NCI-H1092 treated with DMSO at 0.1 percent for 48 hours (cell line): ENCODE measurements around the gene RTCA.
A peak's percentile ranks its signal among the peaks of the same experiment; 100 is the strongest.
"Not testable (repeated sequence)": the region's sequence is repeated elsewhere in the genome, so short reads cannot be mapped to it uniquely, and the experiment has no call there.

Experiments
- DNase-seq: peaks from one replicate; lab custom pipeline; 2025; lab: John Stamatoyannopoulos, UW

RTCA gene

DNA sequence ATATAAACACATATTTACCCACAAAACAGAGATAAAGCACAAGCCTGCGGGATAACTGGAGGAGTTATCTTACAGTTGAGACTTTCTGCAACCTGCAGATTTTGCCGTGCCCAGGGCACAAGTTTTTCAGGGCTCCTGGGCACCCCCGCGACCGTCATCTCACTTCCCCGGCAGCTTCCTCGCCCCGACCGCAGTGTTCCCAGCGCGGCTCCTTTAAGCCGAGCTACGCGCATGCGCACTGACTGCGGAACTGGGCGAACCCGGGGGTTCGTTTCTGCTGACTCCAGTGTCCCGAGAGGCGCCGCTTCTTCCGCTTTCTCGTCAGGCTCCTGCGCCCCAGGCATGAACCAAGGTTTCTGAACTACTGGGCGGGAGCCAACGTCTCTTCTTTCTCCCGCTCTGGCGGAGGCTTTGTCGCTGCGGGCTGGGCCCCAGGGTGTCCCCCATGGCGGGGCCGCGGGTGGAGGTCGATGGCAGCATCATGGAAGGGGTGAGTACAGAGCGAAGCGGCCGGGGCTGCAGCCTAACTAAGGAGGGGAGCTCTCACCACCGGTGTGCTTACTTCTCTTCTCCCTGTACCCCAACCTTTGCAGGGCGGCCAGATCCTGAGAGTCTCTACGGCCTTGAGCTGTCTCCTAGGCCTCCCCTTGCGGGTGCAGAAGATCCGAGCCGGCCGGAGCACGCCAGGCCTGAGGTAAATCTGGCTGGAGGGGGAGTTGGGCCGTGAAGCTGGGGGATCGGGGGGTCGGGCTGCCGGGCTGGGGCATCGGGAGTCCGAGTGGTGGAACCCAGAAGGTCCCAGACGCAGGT is at the start of gene RTCA:
TSS of gene RTCA (plus strand) at position 286 of the 810 bp plus-strand sequence. CDS start at position 446, 160 bp downstream.
- DNase-seq: peak; percentile 92

DNA sequence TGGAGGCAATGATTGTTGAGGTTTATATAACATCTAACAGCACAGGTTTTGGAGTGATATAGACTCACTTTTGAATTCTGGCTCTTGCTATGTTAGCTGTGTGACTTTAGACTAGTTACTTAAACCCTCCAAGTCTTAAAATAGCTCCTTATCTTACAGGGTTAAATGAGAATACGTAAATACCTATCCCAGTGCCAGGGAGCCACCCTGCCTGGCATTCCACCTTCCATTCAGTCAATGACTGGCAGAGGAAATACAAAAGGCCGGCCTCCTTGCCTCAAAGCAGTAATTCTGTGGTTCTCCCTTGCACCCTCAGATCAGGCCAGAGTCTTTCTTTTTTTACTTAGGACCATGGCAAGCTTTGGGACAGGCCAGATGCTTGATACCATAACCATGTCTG is 48.2 kb upstream of the RTCA start:
- no peak for DNase-seq

DNA sequence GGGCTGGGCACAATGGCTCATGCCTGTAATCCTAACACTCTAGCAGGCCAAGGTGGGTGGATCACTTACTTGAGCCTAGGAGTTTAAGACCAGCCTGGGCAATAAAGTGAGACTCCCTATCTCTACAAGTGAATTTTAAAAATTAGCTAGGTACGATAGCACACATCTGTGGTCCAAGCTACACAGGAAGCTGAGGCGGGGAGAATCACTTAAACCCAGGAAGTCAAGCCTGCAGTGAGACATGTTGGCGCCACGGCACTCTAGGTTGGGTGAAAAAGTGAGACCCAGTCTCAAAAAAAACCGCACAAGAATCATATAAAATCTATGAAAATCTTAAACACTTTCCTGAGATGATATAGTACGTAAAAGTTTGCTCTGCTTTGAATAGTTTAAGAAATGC is 46.6 kb upstream of the RTCA start:
- no peak for DNase-seq

DNA sequence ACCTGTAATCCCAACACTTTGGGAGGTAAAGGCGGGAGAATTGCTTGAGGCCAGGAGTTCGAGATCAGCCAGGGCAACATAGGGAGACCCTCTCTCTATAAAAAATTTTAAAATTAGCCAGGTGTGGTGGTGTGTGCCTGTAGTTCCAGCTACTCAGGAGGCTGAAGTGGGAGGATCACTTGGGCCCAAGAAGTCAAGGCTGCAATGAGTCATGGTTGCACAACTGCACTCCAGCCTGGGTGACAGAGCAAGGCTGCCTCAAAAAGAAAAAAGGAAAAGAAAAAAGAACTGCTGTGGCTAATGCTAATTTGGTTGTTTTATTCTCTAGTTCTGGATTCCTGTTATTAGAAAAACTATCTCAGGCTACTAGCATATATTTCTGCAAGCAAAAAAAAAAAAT is 46.1 kb upstream of the RTCA start:
- no peak for DNase-seq

DNA sequence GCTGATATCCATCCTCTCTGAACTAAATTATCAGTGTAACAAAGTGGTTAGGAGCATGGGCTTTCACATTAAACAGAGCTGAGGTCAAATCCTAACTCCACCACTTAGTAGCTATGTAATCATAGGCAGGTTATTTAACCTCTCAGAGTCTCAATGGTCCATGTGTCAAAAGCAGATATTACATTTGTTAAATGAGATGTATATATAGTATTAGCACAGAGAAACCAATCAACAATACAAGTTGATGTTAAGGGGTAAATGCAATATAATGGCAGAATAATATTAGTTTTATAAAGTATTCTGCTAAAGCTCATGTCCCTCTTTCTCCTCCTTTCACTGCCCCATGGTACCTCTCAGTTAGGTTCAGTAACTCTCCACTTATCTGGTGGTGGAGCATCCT is 43.6 kb upstream of the RTCA start:
- no peak for DNase-seq

DNA sequence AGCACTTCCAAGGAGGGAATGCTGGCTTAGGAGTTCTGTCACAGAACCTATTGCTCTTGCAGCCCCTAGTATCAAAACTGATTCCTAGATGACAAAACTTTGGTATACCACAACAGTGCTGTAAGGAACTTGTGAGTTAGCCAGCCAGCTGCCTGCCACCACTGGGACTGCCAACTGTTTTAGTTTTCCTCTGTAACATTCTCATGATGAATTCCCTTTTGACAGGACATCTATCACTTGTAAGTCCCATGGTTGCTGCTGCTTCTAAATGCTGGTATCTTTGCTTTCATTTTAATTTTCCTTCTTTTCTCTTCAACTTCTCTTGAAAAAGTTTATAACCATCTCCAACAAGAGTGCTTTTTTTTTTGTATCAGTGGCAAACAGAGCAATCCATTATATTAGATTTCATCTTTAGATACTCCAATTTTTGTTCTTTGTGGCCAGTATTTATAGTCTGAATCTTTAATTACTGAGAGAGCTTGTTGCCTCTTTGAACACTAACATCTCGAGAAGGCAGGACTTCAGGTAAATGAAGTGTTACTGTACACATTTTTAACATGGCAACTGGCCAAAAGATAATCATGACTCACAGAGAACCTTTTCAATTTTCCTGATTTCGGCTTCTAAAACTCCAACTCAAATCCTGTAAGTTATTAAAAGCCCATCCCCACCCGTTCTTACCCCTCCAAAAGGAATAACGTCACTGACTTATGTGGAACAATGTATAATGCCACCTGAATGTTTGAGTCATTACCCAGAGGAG is 36.2 kb upstream of the RTCA start:
- DNase-seq: no peak

DNA sequence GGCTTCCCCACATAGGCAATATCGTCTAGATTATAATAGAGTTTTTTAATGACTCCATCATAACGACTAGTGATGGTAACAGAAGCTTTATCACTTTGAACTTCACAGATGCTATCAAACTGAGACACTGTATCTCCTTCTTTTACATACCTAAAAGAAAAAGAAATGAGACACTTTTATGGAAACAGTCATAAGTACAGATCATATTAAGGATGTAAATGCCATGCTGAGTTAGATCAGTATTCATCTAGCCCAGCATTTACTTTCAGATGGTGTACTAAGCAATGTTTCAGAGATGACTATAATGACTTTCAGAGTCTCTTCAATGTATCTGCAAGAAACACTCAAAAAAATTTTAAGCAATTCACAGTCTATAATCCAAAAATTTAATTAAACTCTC is 35.3 kb upstream of the RTCA start:
- no peak for DNase-seq

DNA sequence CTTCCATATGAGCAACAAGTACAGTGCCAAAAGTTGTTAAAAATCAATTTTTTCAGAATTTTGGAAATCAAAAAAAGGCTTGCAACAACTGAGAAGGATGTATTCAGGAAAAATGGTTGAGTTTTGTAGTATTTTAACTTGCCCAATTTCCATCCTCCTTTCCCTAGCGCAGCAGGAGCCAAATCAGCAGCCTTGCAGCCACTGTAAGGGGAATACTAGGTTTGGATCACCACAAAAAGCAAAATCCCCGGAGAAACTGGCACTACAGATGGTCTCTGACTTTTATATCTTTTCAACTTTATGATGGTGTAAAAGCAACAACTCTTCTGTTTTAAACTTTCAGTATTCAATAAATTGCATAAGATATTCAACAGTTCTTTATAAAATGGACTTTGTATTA is 34.3 kb upstream of the RTCA start:
- no peak for DNase-seq

DNA sequence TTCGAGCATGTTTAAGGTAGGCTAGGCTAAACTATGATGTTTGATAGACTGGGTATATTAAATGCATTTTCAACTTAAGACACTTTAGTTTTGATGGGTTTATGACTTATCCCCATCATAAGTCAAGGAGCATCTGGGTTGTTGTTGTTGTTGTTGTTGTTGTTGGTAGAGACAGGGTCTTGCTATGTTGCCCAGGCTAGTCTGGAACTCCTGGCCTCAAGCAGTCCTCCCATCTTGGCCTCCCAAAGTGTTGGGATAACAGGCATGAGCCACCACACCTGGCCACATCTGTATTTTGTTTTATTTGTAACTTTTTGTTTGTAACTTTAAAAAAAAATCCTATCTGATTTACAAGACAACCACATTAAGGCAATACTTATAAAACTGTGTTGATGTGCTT is 33.9 kb upstream of the RTCA start:
- no peak for DNase-seq

DNA sequence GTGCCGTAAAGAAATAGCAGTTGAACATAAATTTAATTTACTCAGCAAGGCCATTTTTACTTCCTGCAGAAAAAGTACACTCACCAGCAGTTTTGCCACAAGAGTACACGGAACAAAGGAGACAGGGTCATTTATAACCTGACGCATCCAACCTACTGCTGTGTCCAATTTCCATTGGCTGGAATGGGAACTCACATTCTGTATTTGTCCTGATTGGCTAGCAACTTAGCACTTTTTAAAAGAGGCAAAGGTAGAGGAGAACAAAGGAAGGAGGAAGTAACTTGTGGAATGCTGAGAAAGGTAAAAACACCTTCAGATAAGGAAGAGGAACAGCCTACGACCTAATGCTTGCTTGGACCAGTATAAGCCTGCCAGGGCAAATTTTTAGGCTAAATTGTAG is 32.5 kb upstream of the RTCA start:
- DNase-seq: not testable (repeated sequence)

DNA sequence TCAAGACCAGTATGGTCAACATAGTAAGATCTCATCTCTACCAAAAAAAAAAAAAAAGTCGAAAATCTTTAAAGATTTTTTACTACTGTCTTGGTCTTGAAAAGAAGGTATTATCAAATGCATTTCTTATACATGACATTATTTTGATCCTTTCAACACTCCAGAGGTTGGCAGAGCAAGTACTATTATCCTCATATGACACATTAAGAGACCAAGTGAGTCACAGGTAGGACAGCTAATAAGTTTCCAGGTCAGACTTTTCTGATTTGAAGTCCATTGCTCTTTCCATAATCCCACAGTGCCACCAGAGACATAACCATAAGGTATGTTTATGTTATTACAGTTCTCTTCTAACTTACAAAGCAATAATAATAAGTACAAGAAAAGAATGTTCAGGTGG is 31.6 kb upstream of the RTCA start:
- DNase-seq: no peak

DNA sequence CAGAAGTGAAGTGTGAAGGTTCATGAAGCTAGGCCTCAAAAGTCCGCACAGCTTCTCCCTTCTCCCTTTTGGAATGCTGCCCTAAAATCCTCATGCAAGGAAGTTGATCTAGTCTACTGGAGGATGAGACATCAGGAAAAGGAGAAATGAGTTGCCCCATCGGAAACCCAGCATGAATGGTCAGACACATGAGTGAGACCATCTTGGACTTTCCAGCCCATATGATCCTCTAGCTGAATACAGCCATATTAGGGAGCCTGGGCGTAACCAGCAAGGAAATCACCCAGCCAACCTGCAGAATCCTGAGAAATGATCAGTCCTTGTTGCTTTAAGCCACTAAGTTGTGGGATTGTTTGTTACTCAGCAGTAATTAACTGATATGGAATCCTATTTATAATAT is 28.9 kb upstream of the RTCA start:
- no peak for DNase-seq

DNA sequence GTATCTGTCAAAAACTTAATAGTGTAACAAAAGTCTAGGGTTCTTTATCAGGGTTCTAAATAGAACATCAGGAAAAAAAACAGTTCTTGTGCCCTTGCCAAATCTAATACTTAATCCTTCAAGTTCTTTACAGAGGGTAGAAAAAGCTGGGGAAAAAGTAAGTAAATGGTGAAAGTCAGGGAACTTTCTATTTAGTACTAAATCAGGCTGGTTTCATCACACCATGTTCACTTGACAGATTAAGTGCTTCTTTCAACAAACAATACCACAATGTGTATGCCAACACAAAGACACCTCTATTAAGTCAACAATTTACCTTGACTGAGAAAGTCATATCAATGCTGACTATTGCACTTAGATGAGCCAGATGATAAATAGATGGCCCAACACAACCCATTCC is 26.1 kb upstream of the RTCA start:
- DNase-seq: no peak

DNA sequence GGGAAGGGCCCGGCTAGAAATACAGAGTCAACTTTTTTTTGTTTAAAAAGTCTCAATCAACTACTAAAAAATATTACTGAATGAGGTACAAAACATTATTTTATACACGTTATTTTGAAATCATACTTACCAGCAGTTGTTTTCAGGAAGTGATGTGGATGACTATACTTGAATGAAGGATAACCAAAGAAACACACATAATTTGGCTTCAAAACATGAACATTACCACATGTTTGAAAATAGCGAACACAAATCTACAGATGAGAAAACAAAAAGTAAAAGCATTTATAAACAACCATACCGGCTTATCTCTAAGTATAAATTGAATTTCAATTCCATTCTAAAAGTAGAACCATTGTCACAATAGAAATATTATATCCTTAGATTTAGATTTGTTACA is 25.4 kb upstream of the RTCA start:
- DNase-seq: no peak

DNA sequence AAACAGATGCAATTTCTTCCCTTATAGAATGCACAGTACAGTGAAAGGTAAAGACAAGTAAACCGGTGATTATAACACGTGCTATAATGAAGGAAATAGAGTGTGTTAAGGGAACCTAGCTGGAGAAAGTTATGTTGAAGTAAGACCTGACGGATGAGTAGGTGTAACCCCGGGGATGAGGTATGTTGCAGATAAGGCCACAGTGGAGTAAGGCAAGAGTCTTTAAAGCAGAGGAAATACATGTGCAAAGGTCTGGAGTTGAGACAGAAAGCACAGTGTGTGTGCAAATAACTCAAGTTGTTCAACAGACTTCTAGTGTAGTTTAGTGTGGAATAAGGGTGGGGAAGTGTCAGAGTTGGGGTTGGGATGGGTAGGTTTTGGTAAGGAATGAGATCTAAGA is 19.3 kb upstream of the RTCA start:
- DNase-seq: no peak

DNA sequence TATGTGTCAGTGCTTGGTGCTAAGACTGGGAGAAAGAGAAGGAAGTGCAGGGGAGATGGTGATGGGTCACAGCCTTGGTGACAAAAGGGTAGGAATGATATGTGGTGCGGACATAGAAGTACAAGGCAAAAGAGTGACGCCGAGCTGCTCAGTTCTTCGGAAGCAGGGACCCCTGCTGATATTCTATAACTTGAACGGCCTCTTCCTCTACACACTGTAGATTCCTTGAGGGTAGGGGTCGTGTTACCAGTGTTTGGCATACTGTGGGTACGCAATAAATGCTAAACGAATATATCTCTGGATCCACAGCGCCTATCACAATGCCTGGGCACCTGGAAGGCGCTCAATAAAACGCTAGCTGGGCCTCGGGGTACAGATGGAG is 16.9 kb upstream of the RTCA start:
- no peak for DNase-seq

DNA sequence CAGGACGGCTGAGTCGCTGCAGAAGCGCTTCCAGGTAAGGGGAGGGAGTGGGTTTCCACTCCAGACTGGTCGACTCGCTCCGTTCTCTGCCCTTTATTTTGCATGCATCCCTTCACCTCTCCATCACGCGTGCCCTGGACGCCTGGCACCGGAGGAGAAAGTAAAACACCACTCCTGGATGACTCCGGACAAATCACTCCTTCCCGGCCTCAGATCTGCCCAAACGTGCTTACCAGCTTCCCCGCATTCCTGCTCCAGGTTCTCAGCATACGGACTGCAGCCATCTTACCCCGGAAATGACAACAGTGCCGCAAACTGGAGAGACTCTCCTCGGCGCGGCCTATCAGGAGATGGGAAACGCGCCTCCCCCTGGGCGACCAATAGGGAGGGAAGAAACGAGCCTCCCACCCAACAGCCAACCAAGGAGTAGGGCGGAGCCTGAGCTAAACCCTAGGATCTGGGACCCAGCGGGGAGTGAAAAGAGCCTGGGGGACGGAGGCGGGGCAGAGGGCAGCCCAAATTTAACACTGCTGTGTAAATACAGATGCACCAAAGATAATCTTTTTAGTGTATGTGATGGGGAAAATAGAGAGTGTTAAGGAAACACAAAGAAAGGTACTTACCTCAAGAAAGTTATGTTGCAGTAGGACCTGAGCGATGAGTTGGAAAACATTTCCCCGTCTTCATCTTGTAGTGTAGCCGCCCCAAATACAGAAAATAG is 16.3 kb upstream of the RTCA start, which contains the start of gene DBT:
TSS of gene DBT (minus strand) at position 298 of the 721 bp plus-strand sequence. CDS start at position 284, 14 bp downstream.
- peak; percentile 93 for DNase-seq

DNA sequence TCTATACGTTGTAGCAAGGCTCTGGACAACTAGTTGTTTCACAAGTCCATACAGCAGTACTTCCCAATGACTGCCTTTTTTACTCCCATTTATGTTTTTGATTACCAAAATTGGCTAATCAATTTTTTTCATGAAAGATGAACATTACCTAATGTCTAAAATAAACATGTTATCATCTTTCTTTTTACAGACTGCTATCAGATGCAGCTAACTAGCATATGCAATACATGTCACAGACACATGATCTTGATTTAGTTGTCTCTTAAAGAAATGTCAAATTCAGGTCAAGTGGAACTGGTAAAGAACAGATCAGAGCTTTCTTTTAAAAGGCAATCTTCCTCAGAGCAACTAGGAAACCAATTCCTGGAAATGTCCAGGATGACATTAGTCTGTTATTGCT is 15.8 kb upstream of the RTCA start:
- DNase-seq: no peak

DNA sequence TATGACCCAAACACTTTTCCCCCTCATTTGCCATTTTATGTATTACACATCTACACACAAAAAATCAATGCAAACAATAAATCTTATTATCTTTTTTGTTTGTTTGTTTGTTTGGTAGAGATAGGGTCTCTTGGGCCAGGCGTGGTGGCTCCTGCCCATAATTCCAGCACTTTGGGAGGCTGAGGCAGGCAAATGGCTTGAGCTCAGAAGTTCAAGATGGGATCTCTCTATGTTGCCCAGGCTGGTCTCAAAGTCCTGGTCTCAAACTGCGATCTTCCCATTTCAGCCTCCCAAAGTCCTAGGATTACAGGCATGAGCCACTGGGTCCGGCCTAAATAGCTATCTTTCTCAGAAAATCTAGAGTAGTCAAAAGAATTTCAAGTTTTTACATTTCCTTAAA is 15.2 kb upstream of the RTCA start:
- no peak for DNase-seq

DNA sequence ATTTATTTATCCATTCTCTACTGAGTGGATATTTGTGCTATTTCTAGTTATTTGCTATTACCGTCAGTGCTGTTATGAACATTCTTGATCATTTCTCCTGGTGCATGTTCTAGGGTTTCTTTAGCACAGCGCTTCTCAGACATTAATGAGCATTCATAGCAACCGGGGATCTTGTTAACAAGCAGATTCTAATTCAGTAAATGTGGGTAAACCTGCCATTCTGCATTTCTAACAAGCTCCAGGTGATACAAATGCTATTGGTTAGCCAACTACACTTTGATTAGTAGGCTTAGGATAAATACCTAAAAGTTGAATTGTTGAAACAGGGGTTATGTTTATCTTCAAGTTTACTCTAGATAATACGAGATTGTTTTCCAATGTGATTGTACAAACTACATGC is 13.1 kb upstream of the RTCA start:
- DNase-seq: no peak

DNA sequence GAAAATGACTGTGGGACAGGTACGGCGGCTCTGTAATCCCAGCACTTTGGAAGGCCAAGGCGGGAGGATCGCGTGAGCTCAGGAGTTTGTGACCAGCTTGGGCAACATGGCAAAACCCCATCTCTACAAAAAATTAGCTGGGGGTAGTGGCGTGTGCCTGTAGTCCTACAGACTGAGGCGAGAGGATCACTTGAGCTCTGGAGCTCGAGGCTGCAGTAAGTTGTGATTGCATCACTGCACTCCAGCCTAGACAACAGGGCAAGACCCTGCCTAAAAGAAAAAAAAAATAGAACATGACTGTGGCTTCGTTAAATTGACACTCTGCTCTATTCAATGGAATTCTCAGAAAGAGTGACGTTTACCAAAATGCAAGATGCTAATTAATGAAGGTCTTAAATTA is 12.5 kb upstream of the RTCA start:
- DNase-seq: no peak

DNA sequence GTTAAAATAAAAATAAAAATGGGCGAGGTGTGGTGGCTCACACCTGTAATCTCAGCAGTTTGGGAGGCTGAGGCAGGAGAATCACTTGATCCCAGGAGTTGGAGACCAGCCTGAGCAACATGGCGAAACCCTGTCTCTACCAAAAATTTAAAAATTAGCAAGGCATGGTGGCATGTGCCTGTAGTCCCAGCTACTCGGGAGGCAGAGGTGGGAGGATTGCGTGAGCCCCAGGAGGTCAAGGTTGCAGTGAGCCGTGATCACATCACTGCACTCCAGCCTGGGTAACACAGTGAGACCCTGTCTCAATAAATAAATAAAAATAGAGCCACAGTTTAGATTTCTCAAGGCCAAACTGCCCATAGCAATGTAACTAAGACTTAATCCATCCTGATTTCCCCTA is 9.7 kb upstream of the RTCA start:
- DNase-seq: not testable (repeated sequence)

DNA sequence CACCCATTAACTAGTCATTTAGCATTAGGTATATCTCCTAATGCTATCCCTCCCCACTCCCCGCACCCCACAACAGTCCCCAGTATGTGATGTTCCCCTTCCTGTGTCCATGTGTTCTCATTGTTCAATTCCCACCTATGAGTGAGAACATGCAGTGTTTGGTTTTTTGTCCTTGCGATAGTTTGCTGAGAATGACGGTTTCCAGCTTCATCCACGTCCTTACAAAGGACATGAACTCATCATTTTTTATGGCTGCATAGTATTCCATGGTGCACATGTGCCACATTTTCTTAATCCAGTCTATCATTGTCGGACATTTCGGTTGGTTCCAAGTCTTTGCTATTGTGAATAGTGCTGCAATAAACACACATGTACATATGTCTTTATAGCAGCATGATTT is 7.6 kb upstream of the RTCA start:
- DNase-seq: not testable (repeated sequence)
